Spinal cord (tissue), 10 donors: Measurements from ENCODE around the gene AGPAT4. TPM values are rescaled to one million over a fixed set of nuclear protein-coding genes. Genes with fewer than 3 reads are reported as not detected.
A peak's percentile ranks its signal among the peaks of the same experiment; 100 is the strongest.

Experiments
- DNase-seq, 6 donors: peaks; one replicate each; pipeline versions ENCODE4 v3.0.0 to v3.0.0-alpha.2; 2013 to 2015; ENCODE audit warnings: low spot score in 6 of 6, low read depth in 4 of 6
- H3K27ac ChIP-seq: one replicate; pipeline ENCODE4 v1.5.1; 2013; ENCODE audit warnings: low read depth, low read length, control low read depth
- H3K27me3 ChIP-seq: one replicate; pipeline ENCODE4 v1.6.1; 2013; ENCODE audit warnings: low read length; ENCODE audit not compliant: control insufficient read depth, insufficient read depth
- H3K36me3 ChIP-seq: one replicate; pipeline ENCODE4 v1.6.1; 2013; ENCODE audit warnings: low read length; ENCODE audit not compliant: control insufficient read depth, insufficient read depth
- H3K4me1 ChIP-seq: one replicate; pipeline ENCODE4 v1.6.1; 2013; ENCODE audit warnings: low read length; ENCODE audit not compliant: control insufficient read depth, insufficient read depth
- H3K4me3 ChIP-seq: one replicate; pipeline ENCODE4 v1.5.1; 2013; ENCODE audit warnings: low read depth, low read length, control low read depth
- H3K9me3 ChIP-seq: one replicate; pipeline ENCODE4 v1.6.1; 2013; ENCODE audit warnings: low read length; ENCODE audit not compliant: control insufficient read depth, insufficient read depth
- WGBS: methylation state at CpG from one replicate; pipeline ENCODE4 v1.1.5; 2013; ENCODE audit warnings: missing lambda C conversion rate; ENCODE audit not compliant: insufficient coverage; 5-methylcytosine and 5-hydroxymethylcytosine counted together
- polyA plus RNA-seq, 2 donors: library from polyadenylated mRNA; unstranded; fragments of 120-200 nt; gene quantifications; one replicate each; pipeline ENCODE4 v1.2.1, GENCODE V29; 2013; ENCODE audit not compliant: insufficient read length in 2 of 2
- total RNA-seq, 2 donors: library from RNA; depleted of rRNA in 1 of 2; stranded (reverse); fragments of 120-200 nt in 1 of 2; fragments of >200 nt in 1 of 2; gene quantifications; one replicate each; pipeline versions ENCODE4 v1.2.3 to v1.2.4, GENCODE V29; 2013 to 2014
- donor health status: healthy.

The AGPAT4 gene
- total and polyA plus RNA-seq, 4 donors, result 25.6 to 51.1 (median 40.0) TPM

DNA sequence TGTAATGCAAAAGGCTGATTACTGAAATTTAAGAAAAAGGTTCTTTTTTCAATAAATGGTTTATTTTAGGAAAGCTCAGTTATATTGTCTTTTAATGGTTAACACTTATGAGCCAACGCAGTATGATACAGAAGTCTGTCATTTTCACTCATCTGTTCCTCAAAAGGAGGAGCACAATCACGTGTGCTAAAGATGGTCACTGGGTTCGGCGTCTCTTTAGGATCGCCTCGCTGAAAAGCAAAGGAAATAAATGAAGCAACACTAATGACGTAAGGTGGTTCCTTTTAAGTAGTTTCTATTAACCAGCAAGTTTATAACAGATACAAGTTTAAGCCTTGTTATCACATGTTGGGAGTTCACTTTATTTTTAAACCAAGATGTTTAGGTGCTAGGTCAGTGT is 156.6 kb downstream of the AGPAT4 start:
- DNase-seq, result no peak
- no peaks in the 10 kb centered on the region for H3K4me1 ChIP-seq
- peaks cover 20% of the 10 kb centered on the region for H3K36me3 ChIP-seq
- no peak overlapping the region for H3K27ac ChIP-seq
- H3K4me3 ChIP-seq, result no peak overlapping the region
- WGBS, result no CpG with 5 or more reads among the region's 7 CpGs
- H3K27me3 ChIP-seq, result no peaks in the 10 kb centered on the region
- H3K9me3 ChIP-seq, result peaks cover 3% of the 10 kb centered on the region

DNA sequence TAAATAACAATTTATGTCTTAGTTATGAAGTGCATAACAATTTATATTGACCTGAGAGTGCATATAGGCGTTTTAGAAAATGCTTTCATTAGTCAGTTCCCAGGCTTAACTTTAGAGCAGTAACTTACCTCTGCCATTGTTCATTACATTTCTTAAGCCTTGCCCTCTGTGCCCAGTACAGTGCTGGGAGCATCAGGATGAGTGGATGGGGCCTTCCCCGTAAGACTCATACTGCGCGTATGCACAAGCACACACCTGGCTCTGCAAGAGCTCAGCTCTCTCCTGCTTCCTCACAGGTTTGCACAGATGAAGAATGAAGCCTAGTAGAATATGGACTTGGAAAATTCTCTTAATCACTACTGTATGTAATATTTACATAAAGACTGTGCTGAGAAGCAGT is 157.3 kb downstream of the AGPAT4 start:
- peaks cover 24% of the 10 kb centered on the region for H3K36me3 ChIP-seq
- H3K9me3 ChIP-seq, result peaks cover 3% of the 10 kb centered on the region
- 80% methylated on average over 1 of the region's 4 CpGs for WGBS

DNA sequence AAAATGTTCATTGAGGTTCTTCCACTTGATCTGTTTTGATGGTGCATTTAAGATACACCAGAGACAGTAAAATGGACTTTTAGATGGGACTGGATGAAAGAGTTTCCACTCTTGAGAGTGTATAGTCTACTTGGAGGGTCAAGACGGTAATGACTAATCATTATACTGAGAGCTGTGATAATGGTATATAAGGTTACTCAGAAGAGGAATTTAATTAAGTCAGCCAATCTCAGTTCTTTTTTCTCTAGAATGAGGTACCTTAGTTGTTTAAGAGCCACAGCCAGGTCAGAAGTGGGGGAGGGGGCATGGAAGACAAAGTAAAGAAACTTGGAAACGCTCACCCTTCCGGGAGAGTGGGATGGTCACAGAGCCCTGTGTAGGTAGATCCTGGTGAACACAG is 158.4 kb downstream of the AGPAT4 start:
- H3K4me3 ChIP-seq, result no peak overlapping the region
- H3K27me3 ChIP-seq, result no peaks in the 10 kb centered on the region
- WGBS, result 100% methylated on average over 3 of the region's 3 CpGs
- DNase-seq, result no peak
- no peak overlapping the region for H3K27ac ChIP-seq
- no peaks in the 10 kb centered on the region for H3K4me1 ChIP-seq
- H3K36me3 ChIP-seq, result peaks cover 24% of the 10 kb centered on the region
- H3K9me3 ChIP-seq, result peaks cover 3% of the 10 kb centered on the region

More for the DNA sequence above, 157.3 kb downstream of the AGPAT4 start:
- no peak overlapping the region for H3K4me3 ChIP-seq
- DNase-seq, result no peak
- no peaks in the 10 kb centered on the region for H3K27me3 ChIP-seq
- H3K4me1 ChIP-seq, result no peaks in the 10 kb centered on the region
- no peak overlapping the region for H3K27ac ChIP-seq

DNA sequence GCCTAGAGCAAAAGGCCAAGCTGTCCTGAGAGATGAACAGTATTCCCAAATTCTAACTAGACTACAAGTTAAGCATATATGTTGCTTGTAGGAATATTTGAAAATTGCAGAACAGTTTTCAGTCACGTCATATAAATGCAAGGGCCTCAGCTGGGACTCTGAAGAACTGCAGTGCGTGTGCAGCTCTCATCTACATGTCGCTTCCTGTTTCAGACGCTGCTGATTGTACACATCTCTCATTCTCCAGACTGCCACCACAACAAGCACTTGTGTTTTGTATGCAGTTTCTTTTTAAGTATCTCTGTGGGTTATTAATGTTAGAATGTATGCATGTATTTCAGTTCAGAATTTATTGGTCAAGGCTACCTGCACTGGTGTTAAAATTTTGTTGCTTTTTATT is 162.6 kb downstream of the AGPAT4 start:
- Histone ChIP-seq H3K9me3 (no peaks in the 10 kb centered on the region), H3K4me3 (no peak overlapping the region), H3K4me1 (no peaks in the 10 kb centered on the region), H3K27ac (no peak overlapping the region), H3K36me3 (peaks cover 30% of the 10 kb centered on the region), H3K27me3 (no peaks in the 10 kb centered on the region)
- no CpG with 5 or more reads among the region's 4 CpGs for WGBS
- DNase-seq, result no peak

DNA sequence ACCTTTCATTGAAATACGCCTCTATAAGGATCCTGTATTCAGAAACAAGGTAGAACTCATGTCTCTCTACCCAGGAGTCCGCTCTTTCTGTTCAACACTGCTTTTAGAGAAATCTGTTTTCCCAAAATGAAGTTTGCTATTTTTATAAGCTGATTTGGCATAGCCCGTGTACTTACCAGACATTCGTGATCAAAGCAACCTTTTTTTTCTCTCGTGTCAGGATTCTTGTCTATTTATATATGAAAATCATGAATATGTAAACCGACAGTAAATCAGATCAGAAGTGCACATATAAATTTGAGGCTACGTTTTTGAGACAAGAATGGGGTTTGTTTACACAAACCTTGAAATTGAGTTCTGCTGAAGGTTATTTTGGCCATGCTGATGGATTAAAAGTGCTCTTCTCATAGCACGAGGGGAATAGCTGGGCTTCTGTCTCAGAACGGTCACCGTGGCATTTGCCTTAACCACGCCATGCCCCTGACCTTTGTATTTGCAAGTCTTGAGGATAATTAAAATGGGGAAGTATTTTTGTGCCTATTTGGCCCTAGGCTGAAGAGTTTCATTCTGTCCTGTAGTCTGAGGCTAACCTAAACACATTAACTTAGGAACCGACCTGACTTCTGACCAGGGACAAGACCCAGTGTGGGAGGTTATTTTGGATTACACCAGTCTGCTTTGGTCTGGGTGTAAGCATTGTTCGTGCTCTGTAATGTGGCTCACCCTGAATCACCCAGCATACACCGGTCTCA is 163.7 kb downstream of the AGPAT4 start:
- Histone ChIP-seq H3K4me1 (no peaks in the 10 kb centered on the region), H3K9me3 (no peaks in the 10 kb centered on the region), H3K36me3 (peaks cover 31% of the 10 kb centered on the region), H3K4me3 (no peak overlapping the region), H3K27me3 (no peaks in the 10 kb centered on the region), H3K27ac (no peak overlapping the region)
- DNase-seq, result peak in 1 of 6 donors; percentile 40
- 94% methylated on average over 8 of the region's 14 CpGs for WGBS

DNA sequence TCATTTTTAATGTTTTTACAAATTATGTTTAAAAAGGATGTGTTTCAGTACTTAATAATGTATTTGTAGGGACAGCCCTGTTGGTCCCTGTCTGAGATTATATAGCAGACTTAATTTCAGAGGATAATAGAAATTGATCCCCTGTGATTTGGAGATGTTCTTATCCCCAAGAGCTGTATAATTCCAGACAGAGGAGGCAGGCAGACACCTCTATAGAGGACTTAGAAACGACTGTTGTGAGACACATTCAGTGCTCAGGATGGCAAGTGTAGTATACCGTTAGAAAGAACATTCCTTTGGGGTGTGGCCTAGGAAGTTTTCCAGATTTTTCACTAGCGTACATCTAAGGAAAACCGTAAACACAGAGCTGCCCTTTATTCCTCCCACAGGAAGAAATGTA is 164.5 kb downstream of the AGPAT4 start:
- no CpG with 5 or more reads among the region's 4 CpGs for WGBS
- Histone ChIP-seq H3K36me3 (peaks cover 33% of the 10 kb centered on the region), H3K9me3 (no peaks in the 10 kb centered on the region), H3K27ac (no peak overlapping the region), H3K27me3 (no peaks in the 10 kb centered on the region), H3K4me1 (no peaks in the 10 kb centered on the region), H3K4me3 (no peak overlapping the region)
- no peak for DNase-seq

DNA sequence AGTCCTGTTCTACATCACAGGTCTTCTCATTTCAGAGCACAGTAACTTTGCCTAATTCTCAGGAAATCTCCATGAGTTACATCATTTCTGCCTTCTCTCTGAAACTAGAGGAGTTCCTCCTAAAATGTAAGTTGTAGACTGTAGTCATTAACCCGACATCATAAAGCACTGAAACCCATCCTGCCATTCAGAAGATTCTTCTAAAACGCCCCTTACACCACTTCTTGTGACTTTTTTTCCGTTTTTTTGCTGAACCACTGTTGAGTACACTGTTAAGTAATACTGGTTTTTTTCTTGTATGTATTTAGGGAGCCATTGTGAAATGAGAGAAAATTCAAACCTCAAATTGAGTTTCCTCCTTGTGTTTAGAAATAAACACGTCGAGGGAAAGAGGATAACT is 164.9 kb downstream of the AGPAT4 start:
- DNase-seq, result no peak
- Histone ChIP-seq H3K9me3 (no peaks in the 10 kb centered on the region), H3K36me3 (peaks cover 37% of the 10 kb centered on the region), H3K27ac (no peak overlapping the region), H3K4me1 (no peaks in the 10 kb centered on the region), H3K4me3 (no peak overlapping the region), H3K27me3 (no peaks in the 10 kb centered on the region)
- WGBS, result no CpG with 5 or more reads among the region's 5 CpGs

DNA sequence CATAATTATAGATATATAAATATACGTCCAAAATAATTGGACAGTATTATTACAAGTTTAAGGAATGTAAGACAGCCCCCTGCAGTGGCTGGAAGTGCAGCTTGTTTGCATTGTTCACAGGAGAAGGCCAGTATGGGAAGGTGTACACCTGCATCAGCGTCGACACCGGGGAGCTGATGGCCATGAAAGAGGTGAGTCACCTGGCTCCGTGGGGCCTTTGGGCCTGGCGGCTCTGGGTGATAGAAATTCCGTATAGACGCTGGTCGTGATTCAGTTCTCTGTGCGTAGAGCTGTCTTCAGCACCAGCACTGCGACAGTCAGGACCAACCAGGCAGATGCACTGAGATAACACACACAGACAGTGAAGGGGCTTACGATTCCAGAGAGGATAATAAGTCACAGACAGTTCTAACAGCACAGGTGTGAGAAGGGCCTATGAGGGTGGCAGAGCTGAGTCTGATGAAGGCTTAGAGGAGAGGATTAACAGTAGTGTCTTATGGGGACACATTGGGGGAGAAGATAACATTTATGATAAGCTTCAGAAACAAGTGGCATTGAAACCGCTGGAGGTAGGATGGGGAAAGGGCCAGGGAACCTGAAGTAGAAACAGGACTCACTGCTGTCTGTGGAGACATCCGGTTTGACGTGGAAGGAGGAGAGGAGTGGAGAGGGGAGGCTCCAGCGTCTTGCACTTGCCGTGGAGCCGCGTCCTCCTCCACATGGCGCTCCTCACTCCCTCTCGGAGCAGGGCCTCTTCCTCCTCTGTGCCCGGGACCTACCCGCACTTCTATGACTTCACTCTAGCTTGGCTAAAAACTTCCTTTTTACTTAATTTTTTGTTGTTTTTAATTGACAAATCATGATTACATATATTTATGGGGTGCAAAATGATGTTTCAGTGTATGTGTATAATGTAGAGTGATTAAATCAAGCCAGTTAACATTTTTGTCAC is 165.8 kb downstream of the AGPAT4 start:
- Histone ChIP-seq H3K4me3 (no peak overlapping the region), H3K27ac (no peak overlapping the region), H3K4me1 (no peaks in the 10 kb centered on the region), H3K36me3 (peaks cover 40% of the 10 kb centered on the region), H3K27me3 (no peaks in the 10 kb centered on the region), H3K9me3 (no peaks in the 10 kb centered on the region)
- WGBS, result 98% methylated on average over 14 of the region's 23 CpGs
- no peak for DNase-seq

DNA sequence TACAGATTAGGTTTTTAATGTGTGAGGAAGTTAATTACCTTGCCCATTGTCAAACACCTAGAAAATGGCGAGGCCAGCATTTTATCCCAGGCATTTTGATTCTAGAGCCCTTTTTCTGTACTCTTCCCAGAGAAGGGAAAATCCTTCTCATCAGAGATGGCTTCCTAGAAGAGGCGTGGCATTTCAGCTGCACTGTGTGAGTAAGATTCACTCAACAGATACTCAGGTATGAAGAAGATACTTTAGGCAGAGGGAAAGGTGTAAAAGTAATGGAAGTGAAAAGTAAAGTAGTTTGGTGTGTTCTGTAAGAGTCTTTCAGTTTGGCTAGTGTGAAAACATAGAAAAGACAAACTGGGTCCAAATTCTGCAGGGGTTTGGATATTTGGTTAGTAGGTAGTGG is 168.5 kb downstream of the AGPAT4 start:
- no peak overlapping the region for H3K4me3 ChIP-seq
- H3K4me1 ChIP-seq, result no peaks in the 10 kb centered on the region
- no CpG with 5 or more reads among the region's 2 CpGs for WGBS
- H3K36me3 ChIP-seq, result peaks cover 34% of the 10 kb centered on the region
- DNase-seq, result no peak
- H3K27ac ChIP-seq, result no peak overlapping the region
- H3K9me3 ChIP-seq, result no peaks in the 10 kb centered on the region
- no peaks in the 10 kb centered on the region for H3K27me3 ChIP-seq
